Subcutaneous adipose tissue (tissue), 4 donors: Measurements from ENCODE around the gene SEC31B. TPM values are rescaled to one million over a fixed set of nuclear protein-coding genes. Genes with fewer than 3 reads are reported as not detected.

ENCODE experiments used
- CTCF ChIP-seq: fragments of 450-650 bp; IDR thresholded peaks from one replicate; pipeline ENCODE4 v1.5.1; 2016; ENCODE audit warnings: low read depth, mild to moderate bottlenecking, control low read depth, antibody characterized with exemption, moderate library complexity
- total RNA-seq, 4 donors: library from RNA; depleted of rRNA; stranded (reverse); fragments of >200 nt; gene quantifications; one replicate each; pipeline ENCODE4 v1.1.0, GENCODE V29; 2016

SEC31B gene
- total RNA-seq, 4 donors from 2014 or later: 6.8 to 14.3 (median 9.4) TPM

GRCh38 chr10:100442548-100442947 is 77.1 kb downstream of the SEC31B start:
- TF ChIP-seq CTCF: no peak

GRCh38 chr10:100438674-100439315 is 80.9 kb downstream of the SEC31B start:
- TF ChIP-seq CTCF: no peak

Other genes starting within 250 kb of the SEC31B start
- 10 to 100 TPM; 11.3 to 52.9 (median 38.6) TPM for gene BLOC1S2, start 233.2 kb downstream of the SEC31B start, total RNA-seq
- 1 to 10 TPM in 1 of 4 donors, not detected in 3; 1.2 TPM for gene PKD2L1, start 189.6 kb downstream of the SEC31B start, total RNA-seq
- gene SCD, start 172.6 kb downstream of the SEC31B start, total RNA-seq: 1,000 to 10,000 TPM in 2 of 4 donors, 100 to 1,000 TPM in 2; 226 to 2,147 (median 965) TPM
- not detected for gene WNT8B, start 56.9 kb downstream of the SEC31B start, total RNA-seq
- 100 to 1,000 TPM in 3 of 4 donors, 10 to 100 TPM in 1; 84.9 to 176 (median 135) TPM for gene NDUFB8, start 10.0 kb upstream of the SEC31B start, total RNA-seq
- gene HIF1AN, start 16.1 kb upstream of the SEC31B start, total RNA-seq: 10 to 100 TPM; 11.0 to 23.2 (median 18.1) TPM
- not detected for gene PAX2, start 225.7 kb upstream of the SEC31B start, total RNA-seq